Fibroblast of villous mesenchyme (primary cell): ENCODE data around the gene SSTR4. TPM values are rescaled to one million over a fixed set of nuclear protein-coding genes. Genes with fewer than 3 reads are reported as not detected.

ENCODE experiments used
- DNase-seq: peaks from one replicate; pipeline ENCODE4 v3.0.0-alpha.2; 2010; ENCODE audit warnings: low read depth
- H3K4me3 ChIP-seq: 2 replicates; pipeline ENCODE4 v1.5.1; 2011; ENCODE audit warnings: low read depth, mild to moderate bottlenecking, low read length
- total RNA-seq: library from RNA; depleted of rRNA; stranded (reverse); fragments of >200 nt; gene quantifications from 2 replicates; pipeline ENCODE4 v1.2.3, GENCODE V29; 2012
- TF ChIP-seq, protein P1 (sequence below): IDR thresholded peaks from 2 replicates; pipeline ENCODE4 v1.5.1; 2012; ENCODE audit warnings: low read depth, mild to moderate bottlenecking, low read length; ENCODE audit not compliant: insufficient read depth

Gene SSTR4
- total RNA-seq, 1 donor: not detected

DNA sequence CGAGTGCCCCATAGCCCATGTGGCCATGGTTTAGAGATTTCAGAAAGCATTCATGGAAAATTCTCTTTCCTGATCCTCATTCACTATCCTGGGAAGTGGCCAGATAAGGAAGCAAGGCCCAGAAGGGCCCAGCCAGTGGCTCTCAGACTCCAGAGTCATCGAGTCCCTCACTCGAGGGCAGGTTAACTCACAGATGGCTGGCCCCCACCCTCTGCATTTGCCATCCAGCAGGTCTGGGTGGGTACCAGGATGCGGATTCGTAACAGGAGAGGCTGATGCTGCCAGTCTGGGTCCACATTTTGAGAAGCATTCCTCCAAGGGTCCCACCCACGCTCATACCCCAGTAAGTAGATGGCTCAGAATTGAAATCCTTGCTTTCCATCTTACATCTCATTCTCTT is 3.8 kb upstream of the SSTR4 start:
- no peak for DNase-seq
- TF ChIP-seq, protein P1, sequence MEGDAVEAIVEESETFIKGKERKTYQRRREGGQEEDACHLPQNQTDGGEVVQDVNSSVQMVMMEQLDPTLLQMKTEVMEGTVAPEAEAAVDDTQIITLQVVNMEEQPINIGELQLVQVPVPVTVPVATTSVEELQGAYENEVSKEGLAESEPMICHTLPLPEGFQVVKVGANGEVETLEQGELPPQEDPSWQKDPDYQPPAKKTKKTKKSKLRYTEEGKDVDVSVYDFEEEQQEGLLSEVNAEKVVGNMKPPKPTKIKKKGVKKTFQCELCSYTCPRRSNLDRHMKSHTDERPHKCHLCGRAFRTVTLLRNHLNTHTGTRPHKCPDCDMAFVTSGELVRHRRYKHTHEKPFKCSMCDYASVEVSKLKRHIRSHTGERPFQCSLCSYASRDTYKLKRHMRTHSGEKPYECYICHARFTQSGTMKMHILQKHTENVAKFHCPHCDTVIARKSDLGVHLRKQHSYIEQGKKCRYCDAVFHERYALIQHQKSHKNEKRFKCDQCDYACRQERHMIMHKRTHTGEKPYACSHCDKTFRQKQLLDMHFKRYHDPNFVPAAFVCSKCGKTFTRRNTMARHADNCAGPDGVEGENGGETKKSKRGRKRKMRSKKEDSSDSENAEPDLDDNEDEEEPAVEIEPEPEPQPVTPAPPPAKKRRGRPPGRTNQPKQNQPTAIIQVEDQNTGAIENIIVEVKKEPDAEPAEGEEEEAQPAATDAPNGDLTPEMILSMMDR: no peak
- H3K4me3 ChIP-seq: no peak overlapping the region

DNA sequence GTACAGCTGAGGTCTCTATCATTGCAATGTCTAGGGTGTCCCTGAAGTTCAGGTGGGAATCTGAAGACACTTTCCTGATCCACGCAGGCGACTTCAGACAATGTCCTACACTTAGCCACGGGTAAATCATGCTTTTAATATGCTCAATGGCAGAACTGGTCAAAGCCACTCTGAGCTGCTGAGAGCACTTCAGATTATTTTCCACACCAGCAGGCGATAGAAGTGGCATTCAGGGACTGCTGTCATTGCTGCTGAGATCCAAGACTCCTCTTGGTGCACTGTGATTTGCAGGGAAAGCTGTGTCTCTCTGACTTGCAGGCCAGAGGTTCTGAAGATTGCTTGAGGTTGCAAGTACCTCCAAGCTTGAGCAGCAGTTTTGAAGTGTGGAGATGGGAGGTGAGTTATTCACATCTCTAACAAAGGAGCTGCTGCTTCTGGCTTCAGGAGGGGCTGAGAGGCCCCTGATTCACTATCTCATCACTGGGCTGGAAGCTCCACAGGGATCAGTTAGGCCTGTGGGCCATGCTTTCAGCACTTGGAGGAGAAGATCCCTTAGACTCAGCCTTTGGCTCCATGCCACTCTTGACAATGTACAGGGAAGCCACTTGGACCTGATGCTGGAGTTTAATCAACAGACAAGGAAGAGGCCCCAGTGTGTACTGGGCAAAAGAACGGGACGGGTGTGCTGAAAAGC is 2.9 kb upstream of the SSTR4 start:
- no peak for DNase-seq
- TF ChIP-seq, protein P1: no peak
- H3K4me3 ChIP-seq: no peak overlapping the region

DNA sequence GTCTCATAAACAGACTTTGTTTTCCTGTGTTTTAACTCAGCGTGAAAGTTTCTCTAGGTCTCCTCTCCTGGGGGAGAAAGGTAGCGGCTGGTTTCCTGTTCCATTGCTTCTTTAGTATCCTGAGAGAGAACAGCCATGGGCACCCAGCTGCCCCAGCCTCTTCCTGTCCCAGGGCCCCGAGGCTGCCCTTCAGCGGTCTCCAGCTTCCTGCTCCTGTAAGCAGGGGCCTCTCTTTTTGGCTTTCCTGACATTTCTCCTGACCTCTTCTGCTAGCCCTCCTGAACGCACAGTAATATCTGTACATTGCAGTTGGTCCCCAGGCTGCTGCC is 2.4 kb upstream of the SSTR4 start:
- DNase-seq: no peak
- TF ChIP-seq, protein P1: no peak
- H3K4me3 ChIP-seq: no peak overlapping the region

DNA sequence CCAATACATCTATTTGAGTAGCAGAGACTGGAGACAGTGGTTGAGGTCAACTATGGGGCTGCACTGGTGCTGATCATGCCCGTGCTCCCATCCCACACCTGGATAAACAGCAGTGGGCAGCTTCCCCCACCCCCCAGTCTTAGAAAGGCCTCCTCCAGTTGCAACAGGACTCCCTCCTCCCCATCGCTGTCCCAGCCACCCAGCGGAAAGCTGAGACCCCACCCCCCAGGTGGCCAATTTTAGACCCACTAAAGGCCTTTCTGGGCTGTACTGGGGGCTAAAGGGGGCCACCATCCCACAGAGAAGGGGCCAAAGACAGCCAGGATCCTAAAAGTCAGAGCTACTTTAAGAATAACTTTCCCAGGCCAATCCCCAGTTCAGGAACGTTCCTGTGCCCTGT is 1.2 kb upstream of the SSTR4 start:
- no peak for DNase-seq
- TF ChIP-seq, protein P1: no peak
- no peak overlapping the region for H3K4me3 ChIP-seq

DNA sequence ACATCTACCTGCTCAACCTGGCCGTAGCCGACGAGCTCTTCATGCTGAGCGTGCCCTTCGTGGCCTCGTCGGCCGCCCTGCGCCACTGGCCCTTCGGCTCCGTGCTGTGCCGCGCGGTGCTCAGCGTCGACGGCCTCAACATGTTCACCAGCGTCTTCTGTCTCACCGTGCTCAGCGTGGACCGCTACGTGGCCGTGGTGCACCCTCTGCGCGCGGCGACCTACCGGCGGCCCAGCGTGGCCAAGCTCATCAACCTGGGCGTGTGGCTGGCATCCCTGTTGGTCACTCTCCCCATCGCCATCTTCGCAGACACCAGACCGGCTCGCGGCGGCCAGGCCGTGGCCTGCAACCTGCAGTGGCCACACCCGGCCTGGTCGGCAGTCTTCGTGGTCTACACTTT is 619 bp downstream of the SSTR4 start:
- DNase-seq: no peak
- no peak overlapping the region for H3K4me3 ChIP-seq
- TF ChIP-seq, protein P1: no peak

DNA sequence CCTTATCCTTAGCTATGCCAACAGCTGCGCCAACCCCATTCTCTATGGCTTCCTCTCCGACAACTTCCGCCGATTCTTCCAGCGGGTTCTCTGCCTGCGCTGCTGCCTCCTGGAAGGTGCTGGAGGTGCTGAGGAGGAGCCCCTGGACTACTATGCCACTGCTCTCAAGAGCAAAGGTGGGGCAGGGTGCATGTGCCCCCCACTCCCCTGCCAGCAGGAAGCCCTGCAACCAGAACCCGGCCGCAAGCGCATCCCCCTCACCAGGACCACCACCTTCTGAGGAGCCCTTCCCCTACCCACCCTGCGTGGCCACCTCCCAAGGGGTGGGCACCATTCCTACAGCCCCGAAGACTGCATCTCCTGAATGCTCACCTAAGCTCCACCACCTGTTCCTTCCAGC is 1.3 kb downstream of the SSTR4 start:
- TF ChIP-seq, protein P1: no peak
- H3K4me3 ChIP-seq: no peak overlapping the region
- DNase-seq: no peak

DNA sequence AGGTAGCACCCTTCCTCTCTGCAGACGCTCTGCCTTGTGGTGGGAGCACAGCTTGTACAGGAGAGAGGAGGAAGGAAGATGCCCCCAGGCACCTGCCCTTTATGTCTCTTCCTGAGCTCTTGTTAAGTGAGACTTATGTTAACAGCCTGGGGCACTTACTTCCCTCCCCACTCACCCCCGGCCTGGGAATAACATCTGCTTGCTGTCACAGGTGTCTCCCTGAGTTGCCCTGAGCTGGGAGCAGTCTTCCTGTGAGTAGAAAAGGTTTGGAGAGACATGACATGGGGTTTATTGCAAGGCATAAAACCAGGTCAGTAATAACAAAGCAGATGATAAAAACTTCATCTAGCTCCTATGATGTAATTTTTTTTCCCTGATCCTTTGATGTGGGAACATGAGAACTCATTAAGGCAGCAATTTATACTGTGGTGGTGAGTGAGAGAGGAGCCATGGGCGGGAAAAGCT is 1.9 kb downstream of the SSTR4 start:
- TF ChIP-seq, protein P1: no peak

More for the DNA sequence above, 1.9 kb downstream of the SSTR4 start:
- no peak overlapping the region for H3K4me3 ChIP-seq
- no peak for DNase-seq
